GM12801 (cell line): ENCODE measurements around the gene KCTD21.

Source experiments
- TF ChIP-seq, protein P1 (sequence below): IDR thresholded peaks from one replicate; pipeline ENCODE4 v1.5.1; 2011; ENCODE audit warnings: control low read depth; ENCODE audit not compliant: insufficient read length; ENCODE audit errors: extremely low read depth

Gene KCTD21

DNA sequence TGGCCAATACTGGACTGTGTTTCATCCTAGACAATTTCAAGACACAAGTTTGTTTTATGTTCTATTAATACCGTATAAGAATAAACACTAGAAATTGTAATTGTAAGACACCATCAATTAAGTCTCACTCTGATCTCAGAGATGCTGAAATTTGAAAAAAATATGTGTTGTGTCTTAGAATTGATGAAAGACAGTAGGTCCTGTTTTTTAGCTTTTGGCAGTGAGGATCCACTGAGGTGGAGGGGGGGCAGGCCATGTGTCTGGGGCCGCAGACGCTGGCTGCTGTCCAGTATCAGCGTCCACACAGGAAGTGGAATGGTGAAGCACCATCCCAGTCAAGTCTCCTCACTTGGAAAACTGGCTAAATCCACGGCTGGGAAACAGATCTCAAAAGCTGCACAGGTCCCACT, 26.5 kb downstream of the KCTD21 start:
- TF ChIP-seq, protein P1, sequence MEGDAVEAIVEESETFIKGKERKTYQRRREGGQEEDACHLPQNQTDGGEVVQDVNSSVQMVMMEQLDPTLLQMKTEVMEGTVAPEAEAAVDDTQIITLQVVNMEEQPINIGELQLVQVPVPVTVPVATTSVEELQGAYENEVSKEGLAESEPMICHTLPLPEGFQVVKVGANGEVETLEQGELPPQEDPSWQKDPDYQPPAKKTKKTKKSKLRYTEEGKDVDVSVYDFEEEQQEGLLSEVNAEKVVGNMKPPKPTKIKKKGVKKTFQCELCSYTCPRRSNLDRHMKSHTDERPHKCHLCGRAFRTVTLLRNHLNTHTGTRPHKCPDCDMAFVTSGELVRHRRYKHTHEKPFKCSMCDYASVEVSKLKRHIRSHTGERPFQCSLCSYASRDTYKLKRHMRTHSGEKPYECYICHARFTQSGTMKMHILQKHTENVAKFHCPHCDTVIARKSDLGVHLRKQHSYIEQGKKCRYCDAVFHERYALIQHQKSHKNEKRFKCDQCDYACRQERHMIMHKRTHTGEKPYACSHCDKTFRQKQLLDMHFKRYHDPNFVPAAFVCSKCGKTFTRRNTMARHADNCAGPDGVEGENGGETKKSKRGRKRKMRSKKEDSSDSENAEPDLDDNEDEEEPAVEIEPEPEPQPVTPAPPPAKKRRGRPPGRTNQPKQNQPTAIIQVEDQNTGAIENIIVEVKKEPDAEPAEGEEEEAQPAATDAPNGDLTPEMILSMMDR = no peak

DNA sequence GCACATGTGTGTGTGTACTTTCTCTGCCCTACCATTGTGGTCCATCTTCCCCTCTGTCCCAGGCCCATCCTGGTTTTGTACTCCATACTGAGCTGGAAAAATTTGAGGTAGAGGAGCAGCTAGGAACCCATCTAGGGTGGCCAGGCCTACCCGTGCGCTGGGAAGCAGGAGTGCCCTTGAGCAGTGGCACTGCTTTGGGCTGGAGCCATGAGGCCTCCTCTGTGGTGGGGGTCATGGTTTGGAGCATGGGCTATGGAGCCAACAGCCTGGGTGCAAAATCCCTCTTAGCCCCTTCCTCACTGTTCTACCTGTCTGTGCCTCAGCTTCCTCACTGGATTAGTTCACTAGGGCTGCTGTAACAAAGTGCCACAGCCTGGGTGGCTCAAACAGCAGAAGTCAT, 27.1 kb downstream of the KCTD21 start:
- TF ChIP-seq, protein P1 = no peak

DNA sequence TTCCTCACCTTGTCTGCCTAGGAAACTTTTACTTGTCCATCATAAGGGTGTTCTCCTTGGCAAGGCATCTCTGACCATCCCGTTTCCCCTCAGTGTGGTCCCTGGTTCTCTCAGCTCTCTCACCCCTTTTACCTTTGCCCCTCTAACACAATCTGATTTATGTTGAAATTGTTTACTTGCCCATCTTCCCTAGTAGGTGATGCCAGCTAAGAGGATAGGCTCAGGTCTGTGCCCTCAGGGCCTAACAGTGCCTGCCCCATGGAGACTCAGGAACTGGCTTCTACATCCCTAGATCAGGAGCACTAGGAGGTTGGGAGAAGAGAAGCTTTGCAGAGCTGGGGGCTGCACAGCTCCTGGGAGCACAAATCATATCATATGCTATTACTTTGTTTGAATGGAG, 27.9 kb downstream of the KCTD21 start:
- TF ChIP-seq, protein P1 = no peak

DNA sequence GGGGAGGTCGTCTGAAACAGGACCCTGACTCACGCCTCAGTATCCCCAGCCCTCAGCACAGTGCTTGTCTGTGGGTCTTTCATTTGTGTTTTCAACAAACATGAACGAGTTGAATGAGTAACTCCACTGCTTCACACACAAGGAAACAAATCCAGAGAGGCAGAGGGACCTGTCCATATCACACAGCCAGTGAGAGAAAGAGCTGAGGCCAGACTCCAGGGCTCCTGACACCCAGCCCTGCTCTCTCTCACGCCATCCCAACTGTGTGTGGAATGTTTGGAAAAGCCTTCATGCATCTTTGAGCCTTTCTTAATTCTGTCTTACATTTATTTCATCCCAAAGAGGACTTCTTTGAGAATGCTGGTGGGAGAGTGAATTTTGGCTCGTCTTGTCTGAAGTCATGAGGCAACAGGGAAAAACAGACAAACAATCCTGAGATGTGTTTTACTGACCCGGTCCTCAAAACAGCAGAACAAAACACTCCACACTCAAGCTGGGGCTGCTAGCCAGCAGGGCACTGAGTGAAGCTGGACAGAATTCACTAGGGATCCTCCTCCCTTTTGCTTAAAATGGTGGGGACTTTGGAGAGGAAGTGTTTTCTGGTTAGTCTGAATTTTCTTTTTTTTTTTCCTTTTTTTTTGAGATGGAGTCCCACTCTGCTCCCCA, 29.3 kb downstream of the KCTD21 start:
- TF ChIP-seq, protein P1 = no peak

DNA sequence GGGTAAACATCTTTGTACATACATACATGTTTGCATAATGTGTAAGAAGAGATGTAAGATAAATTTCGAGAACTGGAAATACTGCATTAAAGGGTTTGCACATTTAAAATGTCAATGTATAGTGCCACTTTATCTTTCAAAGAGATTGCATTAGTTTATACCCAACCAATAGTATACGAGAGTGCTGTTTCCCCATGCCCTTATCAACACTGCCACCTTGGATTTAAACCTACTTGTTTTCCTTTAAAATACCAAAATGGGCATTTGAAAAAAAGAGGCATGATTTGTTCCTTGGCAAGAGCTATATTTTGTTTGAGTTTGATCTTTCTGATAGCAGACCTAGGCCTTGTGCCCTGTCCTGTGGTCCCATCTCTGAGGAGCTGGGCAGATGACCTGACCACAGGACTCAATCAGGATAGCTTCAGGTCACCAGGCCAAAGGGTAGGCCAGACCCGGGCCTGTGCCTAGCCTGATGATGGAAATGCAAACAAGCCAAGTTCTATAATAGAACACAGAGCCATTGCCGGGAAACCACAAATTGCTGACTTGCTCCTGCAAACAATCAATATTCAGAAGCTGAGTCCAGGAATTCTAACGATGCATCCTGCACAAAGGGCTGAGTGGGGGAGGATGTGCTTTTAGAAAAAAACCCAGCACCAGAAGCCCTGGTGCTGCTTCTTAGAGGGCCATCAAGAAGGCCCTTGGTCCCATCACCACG, 32.1 kb downstream of the KCTD21 start:
- TF ChIP-seq, protein P1 = no peak

DNA sequence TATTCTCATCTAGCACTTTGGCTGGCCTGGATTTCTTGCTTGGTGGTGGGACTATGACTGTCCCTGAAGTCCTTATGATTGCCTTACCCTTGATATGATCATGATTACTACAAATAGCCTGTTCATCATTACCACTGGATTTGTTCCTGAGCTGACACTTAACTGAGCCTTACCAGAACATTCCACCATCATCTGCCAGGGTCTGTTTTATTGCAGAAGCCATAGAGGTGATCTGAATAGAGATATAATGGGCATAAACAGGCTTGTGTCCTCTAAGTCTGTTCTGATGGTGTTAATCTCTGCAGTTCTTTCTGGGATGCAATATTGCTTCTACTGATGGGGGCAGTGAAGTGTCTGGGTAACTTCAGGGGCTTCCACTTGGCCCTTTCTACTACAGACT, 36.6 kb downstream of the KCTD21 start:
- TF ChIP-seq, protein P1 = no peak

DNA sequence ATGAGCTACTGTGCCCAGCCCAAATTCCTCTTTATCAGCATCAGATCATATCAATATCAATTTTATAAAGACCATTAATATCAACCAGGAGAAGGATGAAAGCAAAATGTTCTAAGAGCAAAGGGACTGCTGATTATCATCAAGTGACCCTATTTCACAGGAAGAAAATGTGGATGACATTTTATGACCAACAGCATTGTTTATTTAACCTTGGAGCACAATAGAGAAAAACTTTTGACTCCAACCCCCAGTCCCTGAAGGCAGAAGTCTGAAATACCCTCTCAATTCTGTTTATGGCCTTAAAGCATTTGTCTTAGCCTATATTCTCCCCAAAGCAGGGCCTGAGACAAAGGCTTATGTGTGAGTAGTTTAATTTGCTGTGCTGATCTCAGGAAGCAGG, 37.7 kb downstream of the KCTD21 start:
- TF ChIP-seq, protein P1 = no peak
